ENCODE data around the gene RDH12.

- TF ChIP-seq CTCF (conservative IDR thresholded peaks at IDR 0.05 in 1 of 2, IDR thresholded peaks at IDR 0.05 in 1 of 2; ENCODE audit: extremely low read depth in 1 of 2, insufficient read depth in 1 of 2, low read depth in 1 of 2, low read length in 2 of 2): no peak
- TF ChIP-seq EZH2 (IDR thresholded peaks at IDR 0.05; ENCODE audit: borderline replicate concordance, low read length): no peak
These were observed 15.4 kb downstream of the RDH12 start for GRCh38 chr14:67717048-67717447.

Data from mammary epithelial cell (primary cell).